ENCODE measurements around the gene PRF1. TPM values are rescaled to one million over a fixed set of nuclear protein-coding genes. Genes with fewer than 3 reads are reported as not detected.

Gene PRF1
- total and polyA plus RNA-seq, 5 donors = 0.81 to 2.9 (median 1.3) TPM

DNA sequence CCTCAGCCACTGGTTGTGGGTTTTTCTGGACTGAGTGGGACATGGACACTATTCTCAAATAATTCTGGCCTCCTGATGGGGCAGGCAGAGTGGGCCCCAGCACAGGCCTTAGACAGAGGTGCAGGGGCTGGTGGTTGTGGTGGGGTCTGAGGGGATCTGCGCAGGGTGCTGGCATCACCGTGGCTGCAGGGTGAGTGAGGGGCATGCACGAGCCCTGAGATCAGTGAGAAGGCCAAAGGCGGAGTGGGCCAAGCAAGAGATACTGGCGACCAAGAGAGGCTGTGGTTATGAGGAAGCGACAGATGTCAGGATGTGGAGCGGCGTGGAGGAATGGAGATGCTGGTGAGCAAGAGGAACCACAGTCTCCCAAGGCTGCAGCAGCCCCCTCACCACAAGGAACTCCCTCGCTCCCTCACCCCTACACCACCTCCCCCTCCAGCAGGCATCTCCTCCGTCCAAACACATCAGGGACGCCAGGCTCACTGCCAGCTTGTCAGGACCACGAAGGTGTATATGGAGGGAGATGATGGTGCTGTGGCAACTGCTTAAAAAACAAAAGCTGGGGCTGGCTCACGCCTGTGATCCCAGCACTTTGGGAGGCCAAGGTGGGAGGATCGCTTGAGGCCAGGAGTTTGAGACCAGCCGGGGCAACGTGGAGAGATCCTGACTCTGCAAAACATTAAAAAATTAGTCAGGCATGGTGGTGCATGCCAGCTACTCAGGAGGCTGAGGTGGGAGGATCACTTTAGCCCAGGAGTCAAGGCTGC lies 9.6 kb downstream of the PRF1 start:
- no peaks in the 10 kb centered on the region for H3K27me3 ChIP-seq (ENCODE audit: control insufficient read depth, insufficient read depth)
- peaks cover 8% of the 10 kb centered on the region for H3K4me1 ChIP-seq (ENCODE audit: control insufficient read depth, insufficient read depth, low read length)
- no peak overlapping the region for H3K4me3 ChIP-seq (ENCODE audit: low read length)
- no peaks in the 10 kb centered on the region for H3K9me3 ChIP-seq (ENCODE audit: control insufficient read depth, low read length)
- ATAC-seq = no peak
- no peak overlapping the region for H3K27ac ChIP-seq (ENCODE audit: low read length)
- intact Hi-C loops (cut with DNase I) = no loop called here
- peak in 1 of 3 donors; percentile 30 for DNase-seq
- WGBS = 78% methylated on average over 16 of the region's 16 CpGs

- intact Hi-C loops (cut with DNase I) = no loop called here
- WGBS = 94% methylated on average over 2 of the region's 2 CpGs
- no peaks in the 10 kb centered on the region for H3K9me3 ChIP-seq (ENCODE audit: control insufficient read depth, low read length)
- no peak for ATAC-seq
- H3K27ac ChIP-seq (ENCODE audit: low read length) = no peak overlapping the region
- no peak overlapping the region for H3K4me3 ChIP-seq (ENCODE audit: low read length)
- no peaks in the 10 kb centered on the region for H3K27me3 ChIP-seq (ENCODE audit: control insufficient read depth, insufficient read depth)
- DNase-seq = no peak
- peaks cover 8% of the 10 kb centered on the region for H3K4me1 ChIP-seq (ENCODE audit: control insufficient read depth, insufficient read depth, low read length)
Observed at GRCh38 chr10:70592186-70592735, 10.3 kb downstream of the PRF1 start.

- Histone ChIP-seq H3K4me1 (ENCODE audit: control insufficient read depth, insufficient read depth, low read length) (peaks cover 8% of the 10 kb centered on the region), H3K4me3 (ENCODE audit: low read length) (no peak overlapping the region), H3K9me3 (ENCODE audit: control insufficient read depth, low read length) (no peaks in the 10 kb centered on the region), H3K27ac (ENCODE audit: low read length) (no peak overlapping the region), H3K27me3 (ENCODE audit: control insufficient read depth, insufficient read depth) (no peaks in the 10 kb centered on the region)
- 70% methylated on average over 5 of the region's 5 CpGs for WGBS
- ATAC-seq = no peak
- intact Hi-C loops (cut with DNase I) = no loop called here
- no peak for DNase-seq
Observed at GRCh38 chr10:70590655-70591416, 11.7 kb downstream of the PRF1 start.

DNA sequence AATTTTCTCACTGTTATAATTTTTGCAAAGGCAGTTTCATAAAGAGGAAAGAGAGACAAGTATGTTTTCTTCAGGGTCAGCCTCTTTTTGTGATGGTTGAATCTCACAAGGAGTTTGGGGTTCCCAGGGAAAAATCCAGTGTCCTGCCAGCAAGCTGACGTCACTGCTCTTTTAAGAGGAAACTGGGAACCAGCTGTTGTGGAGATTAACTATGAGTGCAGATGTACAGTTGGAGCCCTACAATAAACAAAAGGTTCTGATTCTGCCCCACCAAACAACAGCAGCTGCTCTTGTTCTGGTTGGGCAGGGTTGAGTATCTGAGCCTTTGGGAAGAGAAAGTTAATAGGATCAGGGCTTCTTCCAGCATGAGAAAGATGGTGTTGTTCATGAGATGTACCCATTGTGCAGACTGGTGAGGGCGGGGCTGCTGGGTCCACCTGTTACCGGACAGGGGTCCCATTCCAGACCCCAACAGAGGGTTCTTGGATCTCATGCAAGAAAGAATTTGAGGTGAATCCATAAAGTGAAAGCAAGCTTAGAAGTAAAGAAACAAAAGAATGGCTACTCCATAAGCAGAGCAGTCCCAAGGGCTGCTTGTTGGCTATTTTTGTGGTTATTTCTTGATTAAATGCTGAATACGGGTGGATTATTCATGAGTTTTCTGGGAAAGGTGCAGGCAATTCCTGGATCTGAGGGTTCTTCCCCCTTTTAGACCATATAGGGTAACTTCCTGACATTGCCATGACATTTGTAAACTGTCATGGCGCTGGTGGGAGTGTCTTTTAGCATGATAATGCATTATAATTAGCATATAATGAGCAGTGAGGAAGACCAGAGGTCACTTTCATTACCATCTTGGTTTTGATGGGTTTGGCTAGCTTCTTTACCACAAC lies 12.5 kb downstream of the PRF1 start:
- no peak overlapping the region for H3K27ac ChIP-seq (ENCODE audit: low read length)
- WGBS = 70% methylated on average over 5 of the region's 5 CpGs
- intact Hi-C loops (cut with DNase I) = no loop called here
- peaks cover 13% of the 10 kb centered on the region for H3K4me1 ChIP-seq (ENCODE audit: control insufficient read depth, insufficient read depth, low read length)
- DNase-seq (peak; percentile 69 to 88 (median 69)), ATAC-seq (peak; percentile 56 to 84)
- H3K27me3 ChIP-seq (ENCODE audit: control insufficient read depth, insufficient read depth) = no peaks in the 10 kb centered on the region
- H3K4me3 ChIP-seq (ENCODE audit: low read length) = no peak overlapping the region
- no peaks in the 10 kb centered on the region for H3K9me3 ChIP-seq (ENCODE audit: control insufficient read depth, low read length)

DNA sequence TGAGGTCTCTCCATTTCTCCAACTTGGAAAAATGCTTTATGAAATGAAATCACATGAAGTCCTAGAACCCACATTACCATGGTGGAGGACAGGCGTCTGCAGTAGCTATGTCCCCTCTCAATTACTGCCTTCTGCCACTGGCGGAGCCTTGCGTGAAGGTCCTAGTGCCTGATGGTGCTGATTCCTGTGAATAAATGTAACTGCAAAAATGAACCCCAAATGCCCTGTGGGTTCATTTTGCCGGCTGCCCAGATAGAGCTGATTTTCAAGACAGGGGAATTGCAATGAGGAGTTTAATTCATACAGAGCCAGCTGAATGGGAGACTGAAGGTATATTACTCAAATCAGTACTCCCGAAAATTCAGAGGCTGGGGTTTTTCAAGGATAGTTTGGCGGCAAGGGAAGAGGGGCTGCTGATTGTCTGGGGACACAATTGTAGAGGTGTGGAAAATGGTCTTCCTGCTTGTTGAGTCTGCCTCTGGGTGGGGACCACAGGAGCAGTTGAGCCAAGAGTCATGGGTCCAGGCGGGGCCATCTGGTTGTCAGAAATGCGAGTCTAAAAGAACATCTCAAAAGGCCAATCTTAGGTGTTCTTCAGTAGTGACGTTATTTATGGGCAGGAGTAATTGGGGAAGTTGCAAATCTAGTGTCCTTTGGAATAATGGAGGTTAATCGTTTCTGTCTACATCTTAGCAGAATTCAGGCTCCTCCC lies 13.5 kb downstream of the PRF1 start:
- H3K27me3 ChIP-seq (ENCODE audit: control insufficient read depth, insufficient read depth) = no peaks in the 10 kb centered on the region
- H3K9me3 ChIP-seq (ENCODE audit: control insufficient read depth, low read length) = no peaks in the 10 kb centered on the region
- peak in 1 of 3 donors; percentile 70 for DNase-seq
- H3K4me3 ChIP-seq (ENCODE audit: low read length) = no peak overlapping the region
- peak in 1 of 2 donors; percentile 55 for ATAC-seq
- peak overlapping the region; percentile 20 for H3K27ac ChIP-seq (ENCODE audit: low read length)
- 69% methylated on average over 10 of the region's 10 CpGs for WGBS
- intact Hi-C loops (cut with DNase I) = no loop called here
- peaks cover 13% of the 10 kb centered on the region for H3K4me1 ChIP-seq (ENCODE audit: control insufficient read depth, insufficient read depth, low read length)

DNA sequence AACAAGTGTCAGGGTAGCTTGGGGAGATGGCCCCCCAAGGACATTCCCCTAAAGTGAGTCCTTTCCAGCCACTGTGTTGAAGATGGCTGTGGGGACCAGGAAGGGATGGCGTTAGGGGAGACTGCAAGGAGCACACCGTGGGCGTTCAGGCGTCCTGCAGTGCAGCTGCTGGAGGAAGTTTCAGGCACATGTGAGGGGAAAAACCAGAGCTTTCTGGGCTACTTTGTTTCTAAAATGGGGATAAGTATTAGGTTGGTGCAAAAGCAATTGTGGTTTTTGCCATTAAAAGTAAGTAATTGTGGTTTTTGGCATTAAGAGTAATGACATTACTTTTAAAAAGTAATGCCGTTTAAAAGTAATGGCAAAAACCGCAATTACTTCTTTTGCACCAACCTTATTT lies 14.3 kb downstream of the PRF1 start:
- H3K9me3 ChIP-seq (ENCODE audit: control insufficient read depth, low read length) = no peaks in the 10 kb centered on the region
- no peaks in the 10 kb centered on the region for H3K27me3 ChIP-seq (ENCODE audit: control insufficient read depth, insufficient read depth)
- WGBS = 56% methylated on average over 6 of the region's 6 CpGs
- H3K4me1 ChIP-seq (ENCODE audit: control insufficient read depth, insufficient read depth, low read length) = peaks cover 13% of the 10 kb centered on the region
- no peak overlapping the region for H3K27ac ChIP-seq (ENCODE audit: low read length)
- DNase-seq (no peak), ATAC-seq (no peak)
- intact Hi-C loops (cut with DNase I) = no loop called here
- no peak overlapping the region for H3K4me3 ChIP-seq (ENCODE audit: low read length)

- Histone ChIP-seq H3K27me3 (ENCODE audit: control insufficient read depth, insufficient read depth) (no peaks in the 10 kb centered on the region), H3K4me3 (ENCODE audit: low read length) (no peak overlapping the region), H3K27ac (ENCODE audit: low read length) (no peak overlapping the region), H3K4me1 (ENCODE audit: control insufficient read depth, insufficient read depth, low read length) (peaks cover 13% of the 10 kb centered on the region), H3K9me3 (ENCODE audit: control insufficient read depth, low read length) (no peaks in the 10 kb centered on the region)
- ATAC-seq = no peak
- WGBS = 82% methylated on average over 8 of the region's 8 CpGs
- no peak for DNase-seq
- intact Hi-C loops (cut with DNase I) = no loop called here
Observed at GRCh38 chr10:70587045-70587658, 15.4 kb downstream of the PRF1 start.

GRCh38 chr10:70586348-70586930 lies 16.1 kb downstream of the PRF1 start:
- Histone ChIP-seq H3K27ac (ENCODE audit: low read length) (no peak overlapping the region), H3K27me3 (ENCODE audit: control insufficient read depth, insufficient read depth) (no peaks in the 10 kb centered on the region), H3K4me1 (ENCODE audit: control insufficient read depth, insufficient read depth, low read length) (peaks cover 13% of the 10 kb centered on the region), H3K9me3 (ENCODE audit: control insufficient read depth, low read length) (no peaks in the 10 kb centered on the region), H3K4me3 (ENCODE audit: low read length) (no peak overlapping the region)
- intact Hi-C loops (cut with DNase I) = no loop called here
- ATAC-seq = no peak
- WGBS = 84% methylated on average over 8 of the region's 8 CpGs
- DNase-seq = no peak

- DNase-seq (no peak), ATAC-seq (no peak)
- no peak overlapping the region for H3K4me3 ChIP-seq (ENCODE audit: low read length)
- H3K27me3 ChIP-seq (ENCODE audit: control insufficient read depth, insufficient read depth) = no peaks in the 10 kb centered on the region
- H3K4me1 ChIP-seq (ENCODE audit: control insufficient read depth, insufficient read depth, low read length) = peaks cover 13% of the 10 kb centered on the region
- no peaks in the 10 kb centered on the region for H3K9me3 ChIP-seq (ENCODE audit: control insufficient read depth, low read length)
- intact Hi-C loops (cut with DNase I) = no loop called here
- no peak overlapping the region for H3K27ac ChIP-seq (ENCODE audit: low read length)
- 78% methylated on average over 8 of the region's 8 CpGs for WGBS
Observed at GRCh38 chr10:70585578-70586169, 16.9 kb downstream of the PRF1 start.
